NCI-H2171 treated with DMSO at 0.1 percent for 48 hours (cell line): ENCODE data around the gene EPHX1.
"Not testable (repeated sequence)": the region's sequence is repeated elsewhere in the genome, so short reads cannot be mapped to it uniquely, and the experiment has no call there.

Experiments
- DNase-seq: peaks from one replicate; lab custom pipeline; 2025; lab: John Stamatoyannopoulos, UW

Gene EPHX1

DNA sequence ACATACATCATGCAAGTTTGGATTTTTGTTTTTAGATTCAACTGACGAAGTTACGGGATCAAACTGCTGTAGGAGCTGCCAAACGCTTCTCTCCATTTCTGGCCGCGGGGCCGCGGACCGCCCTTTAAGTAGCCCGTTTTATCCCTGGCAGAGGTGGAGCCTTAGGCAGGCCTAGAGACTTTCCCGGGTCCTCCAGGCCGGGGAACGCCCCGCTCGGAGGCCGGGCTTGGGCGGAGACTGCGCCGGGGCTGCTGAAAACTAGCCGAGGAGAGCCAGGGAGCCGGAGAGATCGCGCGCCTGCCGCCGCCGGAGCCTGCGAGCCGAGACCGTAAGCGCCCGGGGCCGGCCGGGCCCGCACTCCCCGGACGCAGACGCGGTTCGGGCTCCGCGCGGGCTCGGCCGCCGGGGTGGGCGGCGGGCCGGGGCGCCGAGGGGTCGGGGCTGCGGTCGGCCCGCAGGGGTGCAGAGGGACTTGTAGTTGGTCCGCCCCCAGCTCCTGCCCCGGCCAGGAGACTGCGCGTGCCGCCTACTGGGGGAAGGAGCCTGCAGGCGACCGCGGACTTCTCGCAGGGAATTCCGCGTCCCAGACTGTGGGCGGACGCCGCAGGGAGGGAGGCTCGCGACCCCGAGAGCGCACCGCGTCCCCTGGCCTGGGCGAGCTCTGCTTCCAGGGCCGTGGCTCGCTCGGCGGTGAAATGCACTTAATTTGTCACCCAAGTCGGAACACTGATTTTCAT is at the start of gene EPHX1:
EPHX1 (plus strand) TSS at position 283 of the 737 bp plus-strand sequence. CDS start 18,606 bp downstream, outside the sequence.
- peak; percentile 78 for DNase-seq

DNA sequence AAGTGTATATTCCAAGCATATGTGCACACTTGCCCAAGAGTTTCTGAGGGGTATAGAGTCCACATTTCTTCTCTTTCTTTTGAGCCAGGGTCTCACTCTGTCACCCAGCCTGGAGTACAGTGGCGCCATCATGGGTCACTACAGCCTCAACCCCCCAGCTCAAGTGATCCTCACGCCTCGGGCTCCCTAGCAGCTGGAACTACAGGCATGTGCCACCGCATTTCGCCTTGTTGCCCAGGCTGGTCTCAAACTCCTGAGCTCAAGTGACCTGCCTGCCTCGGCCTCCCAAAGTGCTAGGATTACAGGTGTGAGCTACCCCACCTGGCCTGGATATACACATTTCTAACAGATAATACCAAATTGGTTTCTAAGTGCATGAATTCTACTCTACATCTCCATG is 49.4 kb upstream of the EPHX1 start:
- DNase-seq = no peak

DNA sequence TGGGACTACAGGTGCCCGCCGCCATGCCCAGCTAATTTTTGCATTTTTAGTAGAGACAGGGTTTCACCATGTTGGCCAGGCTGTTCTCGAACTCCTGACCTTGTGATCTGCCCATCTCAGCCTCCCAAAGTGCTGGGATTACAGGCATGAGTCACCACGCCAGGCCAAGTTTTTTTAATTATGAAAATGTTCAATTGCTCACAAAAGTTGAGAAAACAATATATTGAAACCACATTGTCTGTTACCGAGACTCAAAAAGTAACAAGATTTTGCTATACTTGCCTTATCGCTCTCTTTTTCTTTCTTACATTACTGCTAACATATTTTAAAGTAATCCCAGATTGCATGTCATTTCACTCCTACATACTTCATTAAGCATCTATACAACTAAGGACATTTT is 48.5 kb upstream of the EPHX1 start:
- not testable (repeated sequence) for DNase-seq

DNA sequence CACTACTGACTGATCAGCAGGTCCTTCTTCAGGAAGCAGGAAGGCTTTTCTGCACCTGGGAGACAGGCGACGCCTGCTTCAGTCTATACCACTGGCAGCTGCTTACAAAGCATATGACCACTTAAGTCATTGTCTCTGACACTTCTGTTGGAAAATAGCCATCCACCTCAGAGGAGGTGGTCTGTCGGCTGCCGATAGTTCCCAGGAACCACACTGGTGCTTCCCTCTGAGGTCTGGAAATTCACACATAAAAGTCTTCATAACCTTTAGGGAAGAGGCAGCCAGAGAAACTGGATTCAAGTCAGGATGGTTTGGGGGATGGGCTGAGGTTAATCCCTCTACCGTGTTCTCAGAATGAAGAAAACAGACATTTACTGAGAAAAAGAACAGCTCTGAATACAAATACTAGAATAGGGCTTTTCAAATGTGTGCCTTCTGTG is 47.9 kb upstream of the EPHX1 start:
- DNase-seq = no peak

DNA sequence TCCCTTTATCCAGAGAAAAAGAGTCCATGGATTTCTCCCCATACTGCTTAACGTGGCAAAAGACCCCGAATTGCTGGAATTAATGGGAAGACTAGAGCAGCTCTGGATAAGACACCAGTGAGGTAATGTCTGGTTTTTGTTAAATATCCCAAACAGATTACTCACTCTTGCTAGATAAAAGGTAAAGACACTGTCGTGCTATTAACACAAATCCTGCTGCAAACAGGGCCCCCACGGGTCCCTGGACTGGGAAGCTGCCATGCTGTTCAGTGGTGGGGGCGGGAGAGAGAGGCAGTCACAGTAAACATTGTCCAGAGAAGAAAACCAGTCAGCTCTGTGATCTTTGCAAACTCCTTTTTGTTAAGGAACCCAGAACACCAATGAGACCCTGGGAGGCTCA is 47.5 kb upstream of the EPHX1 start:
- DNase-seq = no peak

DNA sequence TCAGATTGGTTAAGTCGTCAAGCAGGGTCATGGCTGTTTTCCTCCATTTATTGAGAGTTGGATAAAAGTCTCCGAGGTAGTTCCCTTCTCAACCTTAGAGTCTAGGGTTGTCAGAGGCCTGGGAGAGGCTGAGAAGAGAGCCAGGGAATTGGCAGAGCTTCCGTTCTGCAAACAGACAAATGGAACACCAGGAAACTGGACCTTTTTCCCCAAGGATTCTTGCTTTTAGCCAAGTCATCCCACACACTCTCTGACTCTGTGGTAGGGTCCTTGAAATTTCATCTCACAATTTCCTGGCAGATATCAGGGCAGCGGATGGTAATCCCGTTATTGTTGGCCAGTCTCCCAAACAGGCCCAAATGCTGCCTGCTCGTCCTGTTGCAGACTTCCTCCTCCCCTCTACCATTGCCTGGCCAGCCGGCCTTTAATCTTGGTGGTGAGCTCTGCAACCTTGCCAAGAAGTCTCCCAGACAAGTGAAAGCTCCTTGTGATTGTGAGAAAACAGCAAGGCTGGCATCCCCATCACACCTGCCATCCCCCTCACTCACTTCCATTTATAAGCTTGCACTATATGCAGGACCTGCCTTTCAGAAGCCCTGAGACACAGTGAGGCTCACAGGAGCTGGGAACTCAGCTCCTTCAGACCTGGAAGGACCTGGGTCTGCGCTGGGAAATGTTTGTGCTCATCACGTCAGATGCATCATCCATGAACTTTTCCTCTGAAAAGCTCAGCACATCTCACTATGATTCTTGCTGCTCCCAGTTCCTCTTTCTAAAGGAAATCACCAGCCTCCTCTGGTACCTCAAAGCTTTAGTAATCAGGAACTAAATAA is 46.0 kb upstream of the EPHX1 start:
- DNase-seq = no peak

DNA sequence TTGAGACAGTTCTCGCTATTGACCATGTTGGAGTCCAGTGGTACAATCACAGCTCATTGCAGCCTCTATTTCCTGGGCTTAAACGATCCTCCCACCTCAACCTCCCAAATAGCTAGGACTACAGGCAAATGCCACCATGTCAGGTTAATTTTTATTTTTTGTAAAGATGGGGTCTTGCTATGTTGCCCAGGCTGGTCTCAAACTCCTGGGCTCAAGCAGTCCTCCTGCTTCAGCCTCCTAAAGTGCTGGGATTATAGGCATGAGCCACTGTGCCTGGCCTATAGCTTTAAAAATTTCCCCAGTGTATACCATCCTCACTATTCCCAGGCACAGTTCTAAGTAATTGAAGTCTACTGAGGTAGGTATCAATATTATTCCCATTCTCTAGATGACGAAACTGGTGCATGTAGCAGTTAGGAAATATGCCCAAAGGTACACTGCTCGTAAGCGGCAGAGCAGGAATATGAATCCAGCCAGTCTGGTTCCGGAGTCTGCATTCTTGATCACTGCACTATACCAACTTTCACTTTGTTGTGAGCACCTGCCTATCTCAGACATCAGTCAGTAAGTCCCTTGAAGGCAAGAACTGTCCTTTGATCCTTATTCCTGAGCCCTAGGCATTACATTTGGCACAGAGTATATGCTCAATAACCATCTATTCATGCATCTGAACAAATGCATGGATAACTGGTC is 43.8 kb upstream of the EPHX1 start:
- no peak for DNase-seq

DNA sequence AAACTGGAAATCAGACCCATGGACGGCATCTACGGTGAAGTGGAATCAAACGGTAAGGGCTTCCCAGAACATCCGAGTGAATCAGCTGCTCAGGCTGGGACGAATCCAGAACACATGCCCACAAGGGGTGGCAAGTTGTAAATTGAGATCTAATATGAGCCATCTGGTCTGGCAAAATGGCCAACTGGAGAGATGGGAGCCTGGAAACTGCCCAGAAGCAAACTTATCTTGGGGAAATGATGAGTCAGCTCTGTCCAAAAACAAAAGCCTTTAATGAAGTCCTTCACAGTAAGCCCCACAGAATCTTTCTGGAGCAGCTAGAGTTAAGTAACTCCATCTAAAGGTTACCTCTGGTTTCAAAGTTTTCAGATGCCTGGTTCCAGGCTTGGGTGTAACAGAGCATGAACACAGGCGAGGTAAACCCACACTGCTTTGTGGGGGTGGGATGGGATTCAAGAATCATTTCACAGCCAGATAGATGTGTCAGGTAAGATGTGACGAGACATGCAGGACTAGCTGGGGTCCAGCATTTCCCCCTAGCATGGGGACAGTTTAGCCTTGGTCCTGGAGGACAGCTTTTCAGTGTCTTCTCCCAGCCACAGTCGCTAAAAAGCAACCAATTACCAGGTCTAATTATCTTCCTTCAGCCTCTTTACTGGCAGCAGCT is 42.8 kb upstream of the EPHX1 start:
- peak; percentile 58 for DNase-seq

DNA sequence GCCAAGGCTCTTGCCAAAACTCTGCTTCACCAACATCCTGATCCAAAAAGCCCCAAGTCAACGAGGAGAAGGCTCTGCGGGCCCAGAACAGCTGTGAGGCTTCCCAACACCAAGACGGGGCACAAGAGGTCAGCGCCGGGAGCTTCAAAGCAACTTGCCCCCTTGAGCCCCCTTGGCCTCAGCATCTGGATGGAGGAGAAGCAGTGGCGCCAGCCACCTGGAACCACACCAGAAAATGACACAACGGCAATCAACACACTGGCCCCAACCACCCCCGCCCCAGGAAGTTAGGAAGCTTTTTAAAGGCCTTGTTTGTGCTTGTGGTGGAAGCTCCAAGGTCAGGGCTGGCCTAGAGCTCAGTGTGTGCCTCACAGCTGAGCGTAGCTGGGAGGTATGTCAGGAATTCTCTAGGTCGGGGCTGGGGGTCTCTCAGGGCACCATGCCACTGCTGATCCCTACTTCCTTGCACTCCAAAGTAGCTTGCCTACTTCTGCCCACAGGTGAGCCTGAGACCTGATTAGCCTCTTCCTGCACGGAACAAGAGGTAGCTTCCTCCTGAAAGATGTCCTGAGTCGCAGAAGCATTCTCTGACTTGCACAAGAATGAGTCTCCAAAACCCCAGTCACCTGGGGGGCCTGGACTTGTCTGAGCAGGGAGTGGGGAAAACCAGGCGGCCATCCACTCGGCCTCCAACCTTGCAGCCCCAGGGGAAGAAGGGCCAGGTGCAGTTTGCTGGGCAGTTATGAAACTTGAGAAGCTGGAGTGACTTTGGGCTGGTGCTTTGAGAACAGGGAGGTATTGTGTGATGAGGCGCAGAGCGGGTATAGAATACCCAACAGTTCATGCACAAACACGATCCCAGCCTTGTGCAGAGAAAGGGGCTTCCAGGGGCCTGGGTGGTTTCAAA is 42.0 kb upstream of the EPHX1 start:
- DNase-seq = peak; percentile 45

DNA sequence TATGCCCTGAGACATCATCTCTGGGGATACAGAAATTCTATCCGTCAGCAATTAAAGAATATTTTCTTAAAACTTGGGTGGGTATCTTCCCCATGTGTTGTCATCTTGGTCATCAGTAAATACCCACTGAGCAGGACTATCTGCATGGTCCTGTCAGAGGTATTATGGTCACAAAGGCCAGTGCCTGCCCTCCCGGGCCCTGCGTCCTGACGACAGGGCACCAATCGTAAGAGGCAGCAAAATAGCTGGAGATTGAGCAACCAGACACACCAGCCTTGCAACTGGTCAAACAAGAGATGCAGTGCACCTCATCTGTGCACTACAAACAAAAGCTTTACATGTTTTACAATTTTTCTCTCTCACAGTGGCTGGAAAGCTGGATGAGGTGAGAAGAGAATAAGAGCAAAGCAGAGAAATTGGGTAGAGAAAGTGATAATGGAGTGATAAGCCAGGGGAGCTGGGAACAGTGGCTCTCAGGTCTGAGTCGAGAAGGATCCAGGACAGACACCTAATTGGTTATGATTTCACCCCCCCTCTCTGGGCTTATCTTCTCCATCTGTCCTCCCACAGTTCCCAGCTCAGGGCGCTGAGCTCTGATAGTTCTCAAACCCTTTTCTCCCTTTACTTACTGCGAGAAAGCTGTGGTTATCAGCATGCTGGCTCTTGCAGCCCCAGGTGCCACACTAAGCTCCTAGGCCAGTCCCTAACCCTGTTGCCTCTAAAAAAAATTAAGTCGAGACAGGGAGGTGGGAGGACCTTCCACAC is 41.1 kb upstream of the EPHX1 start:
- peak; percentile 52 for DNase-seq

DNA sequence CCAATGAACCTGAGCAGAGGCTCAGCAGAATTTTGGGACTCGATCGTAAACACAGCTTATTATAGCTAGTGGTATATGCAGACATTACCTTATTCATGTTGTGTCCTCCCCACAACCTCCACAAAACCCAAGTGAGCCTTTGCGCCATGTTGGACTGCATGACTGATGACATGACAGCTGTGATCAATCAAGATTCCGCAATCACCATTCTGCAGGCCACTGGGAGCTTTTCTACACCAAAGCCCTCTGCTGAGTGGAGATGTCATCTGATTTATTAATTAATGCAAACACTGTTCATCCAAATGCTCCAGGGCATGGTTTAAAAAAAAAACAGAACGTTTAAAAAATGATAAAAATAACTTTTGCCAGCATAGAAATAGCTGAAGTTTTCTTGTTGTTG is 40.2 kb upstream of the EPHX1 start:
- DNase-seq = no peak

DNA sequence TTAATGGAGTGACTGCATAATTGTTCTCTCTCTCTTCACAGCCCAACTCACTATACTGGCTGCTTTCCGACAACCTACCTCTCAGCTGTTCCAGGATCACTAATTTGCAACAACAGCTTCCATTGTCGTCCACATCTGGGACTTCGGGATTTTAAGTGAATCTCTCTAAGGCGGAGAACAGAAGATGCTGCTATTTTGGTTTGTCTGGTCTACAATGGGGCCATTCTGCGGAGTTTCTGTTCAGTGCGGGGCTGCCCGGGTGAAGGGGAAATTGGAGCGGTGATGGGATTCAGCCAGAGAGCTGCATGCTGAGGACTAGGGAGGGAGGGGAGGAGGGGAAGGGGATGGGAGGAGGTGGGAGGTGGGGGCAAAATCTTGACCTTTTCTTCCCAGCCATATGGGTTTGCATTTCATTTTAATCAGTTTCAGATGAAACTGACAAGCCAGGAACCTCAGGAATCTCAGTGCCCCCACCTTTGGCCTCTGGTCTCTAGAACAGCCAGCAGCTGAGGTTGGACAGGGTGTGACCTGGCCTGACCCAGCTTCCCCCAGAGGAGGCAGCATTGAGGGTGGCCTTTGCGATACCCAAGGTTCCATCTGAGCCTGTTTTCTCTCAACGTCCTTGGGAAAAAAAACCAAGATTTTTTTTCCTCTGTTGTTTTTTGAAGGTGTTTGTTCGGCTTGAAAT is 39.2 kb upstream of the EPHX1 start:
- DNase-seq = no peak

DNA sequence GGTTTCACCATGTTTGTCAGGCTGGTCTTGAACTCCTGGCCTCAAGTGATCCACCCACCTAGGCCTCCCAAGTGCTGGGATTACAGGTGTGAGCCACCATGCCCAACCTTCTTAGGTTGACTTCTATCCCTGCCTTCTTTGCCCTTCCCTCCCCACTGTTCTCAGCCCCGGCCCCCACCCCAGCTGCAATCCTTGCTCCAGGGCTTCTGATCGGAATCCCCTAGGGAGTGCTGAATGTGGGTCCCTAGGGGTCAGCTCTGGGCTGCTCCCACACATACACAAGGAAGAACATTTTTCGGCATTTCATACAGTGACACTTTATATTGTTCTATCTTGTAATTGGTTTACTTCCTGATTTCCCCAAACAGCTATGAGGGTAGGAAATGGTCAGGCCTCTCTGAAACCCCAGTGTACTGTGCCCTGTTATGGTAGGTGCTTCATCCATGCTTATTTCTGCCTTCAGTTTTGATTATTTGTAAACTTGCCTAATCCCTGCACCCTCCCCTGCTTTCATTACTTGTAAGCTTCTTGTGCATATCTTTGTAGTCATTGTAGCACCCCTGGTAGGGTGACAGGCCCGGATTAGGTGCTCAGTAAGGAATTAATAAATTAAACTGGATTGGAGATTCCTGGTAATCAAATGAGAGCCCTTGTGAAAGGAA is 38.1 kb upstream of the EPHX1 start:
- DNase-seq = no peak

DNA sequence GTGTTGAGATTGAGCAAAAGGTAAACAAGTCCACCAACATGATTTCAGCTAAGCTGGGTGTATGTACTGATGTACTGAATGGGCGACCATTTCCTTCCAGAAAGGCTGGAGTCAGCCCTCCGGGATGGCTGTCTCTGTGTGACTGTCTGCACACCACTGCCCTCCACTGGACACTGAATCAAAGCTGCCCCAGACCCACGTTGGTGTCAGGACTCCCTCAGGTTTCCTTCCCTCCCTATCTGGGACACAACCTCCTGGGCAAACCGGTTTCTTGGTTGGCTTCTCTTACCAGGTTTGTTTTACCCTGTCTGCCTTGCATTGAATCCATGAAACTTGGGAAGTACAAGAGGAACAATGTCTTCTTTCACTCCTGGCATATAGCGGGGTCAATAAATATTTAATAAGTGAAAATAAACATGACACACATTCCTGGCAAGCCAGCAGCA is 37.6 kb upstream of the EPHX1 start:
- peak; percentile 71 for DNase-seq

DNA sequence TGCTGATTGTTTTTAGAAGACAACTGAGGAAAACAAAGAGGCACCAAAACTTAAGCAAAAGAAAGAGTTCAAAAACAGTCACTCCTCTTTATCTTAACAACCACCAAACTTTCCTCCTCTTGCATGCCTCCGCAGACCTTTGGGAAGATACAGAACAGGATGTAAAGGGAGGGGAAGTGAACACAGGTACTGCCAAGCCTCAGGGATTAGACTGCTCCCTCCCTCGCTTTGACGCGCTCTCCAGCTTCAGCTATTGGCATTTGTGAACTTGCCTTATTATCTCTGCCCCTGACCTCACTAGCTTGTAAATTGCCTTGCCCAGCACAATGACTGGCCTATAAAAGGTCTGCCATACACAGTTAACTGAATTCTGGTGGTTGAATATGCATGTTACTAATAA is 37.1 kb upstream of the EPHX1 start:
- DNase-seq = no peak

DNA sequence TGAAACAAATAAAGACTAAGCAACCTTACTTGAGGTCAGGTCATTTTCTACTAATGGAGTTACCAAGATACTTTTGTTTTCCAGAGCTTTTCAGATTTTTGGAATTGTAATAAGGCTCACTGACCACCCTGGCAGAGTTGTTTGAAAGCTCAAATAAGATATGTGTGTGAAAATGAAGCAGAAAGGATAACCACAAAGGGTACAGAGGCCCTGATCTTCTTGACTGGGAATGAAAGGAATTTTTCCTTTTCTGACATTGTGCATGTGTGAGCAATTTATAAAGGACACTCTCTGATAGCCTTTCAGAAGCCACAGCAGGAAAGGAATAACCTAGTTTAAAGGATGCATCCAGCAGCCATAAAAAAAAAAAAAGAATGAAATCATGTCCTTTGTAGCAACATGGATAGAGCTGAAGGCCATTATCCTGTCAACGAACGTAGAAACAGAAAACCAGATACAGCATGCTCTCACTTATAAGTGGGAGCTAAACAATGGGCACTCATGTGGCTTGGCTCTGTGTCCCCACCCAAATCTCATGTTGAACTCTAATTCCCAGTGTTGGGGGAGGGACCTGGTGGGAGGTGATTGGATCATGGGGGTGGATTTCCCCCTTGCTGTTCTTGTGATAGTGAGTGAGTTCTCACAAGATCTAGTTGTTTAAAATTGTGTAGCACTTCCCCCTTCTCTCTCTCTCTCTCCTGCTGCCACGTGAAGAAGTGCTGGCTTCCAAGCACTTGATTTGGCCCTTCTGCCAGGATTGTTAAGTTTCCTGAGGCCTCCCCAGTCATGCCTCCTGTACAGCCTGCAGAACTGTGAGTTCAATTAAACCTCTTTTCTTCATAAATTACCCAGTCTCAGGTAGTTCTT is 35.4 kb upstream of the EPHX1 start:
- DNase-seq = no peak

DNA sequence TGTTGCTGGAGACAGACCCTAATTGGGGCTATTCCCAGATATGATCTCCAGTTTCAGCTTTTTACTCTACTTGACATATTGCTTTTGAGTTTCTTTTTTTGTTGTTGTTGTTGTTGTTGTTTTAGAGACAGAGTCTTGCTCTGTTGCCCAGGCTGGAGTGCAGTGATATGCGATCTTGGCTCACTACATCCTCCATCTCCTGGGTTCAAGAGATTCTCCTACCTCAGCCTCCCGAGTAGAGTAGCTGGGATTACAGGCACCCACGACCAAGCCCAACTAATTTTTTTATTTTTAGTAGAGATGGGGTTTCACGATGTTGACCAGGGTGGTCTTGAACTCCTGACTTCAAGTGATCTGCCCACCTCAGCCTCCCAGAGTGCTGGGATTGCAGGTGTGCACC is 33.6 kb upstream of the EPHX1 start:
- DNase-seq = no peak

DNA sequence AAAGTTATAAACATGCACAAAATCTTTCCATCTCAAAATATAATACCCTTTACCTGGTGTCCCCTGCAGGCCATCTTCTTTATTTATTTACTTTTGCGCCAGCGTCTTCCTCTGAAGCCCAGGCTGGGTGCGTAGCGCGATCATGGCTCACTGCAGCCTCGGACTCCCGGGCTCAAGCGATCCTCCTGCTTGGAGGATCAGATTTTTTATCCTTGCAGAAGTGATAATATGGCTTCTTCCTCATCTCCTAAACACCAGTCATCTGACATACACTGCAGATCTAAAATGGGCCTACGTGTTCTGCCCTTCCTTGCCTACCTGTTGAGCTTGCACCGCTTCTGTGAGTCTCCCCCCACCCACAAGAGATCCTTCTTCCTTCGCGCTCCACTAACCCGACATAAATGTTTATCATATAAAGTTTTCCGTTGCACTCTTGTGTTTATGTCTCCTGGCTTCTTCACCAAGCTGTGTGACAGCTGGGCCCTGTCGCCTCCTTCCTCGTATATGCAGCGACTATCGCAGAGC is 32.8 kb upstream of the EPHX1 start:
- DNase-seq = no peak
